GM21576 (cell line): ENCODE data around the gene ITGAV.
"Not testable (repeated sequence)": the region's sequence is repeated elsewhere in the genome, so short reads cannot be mapped to it uniquely, and the experiment has no call there.

Experiments
- ATAC-seq: cut with Tn5 transposase; IDR thresholded peaks from one replicate; pipeline ENCODE4 v1.9.1; 2021; ENCODE audit warnings: mild to moderate bottlenecking, moderate library complexity; ENCODE audit not compliant: unreplicated experiment

The ITGAV gene

DNA sequence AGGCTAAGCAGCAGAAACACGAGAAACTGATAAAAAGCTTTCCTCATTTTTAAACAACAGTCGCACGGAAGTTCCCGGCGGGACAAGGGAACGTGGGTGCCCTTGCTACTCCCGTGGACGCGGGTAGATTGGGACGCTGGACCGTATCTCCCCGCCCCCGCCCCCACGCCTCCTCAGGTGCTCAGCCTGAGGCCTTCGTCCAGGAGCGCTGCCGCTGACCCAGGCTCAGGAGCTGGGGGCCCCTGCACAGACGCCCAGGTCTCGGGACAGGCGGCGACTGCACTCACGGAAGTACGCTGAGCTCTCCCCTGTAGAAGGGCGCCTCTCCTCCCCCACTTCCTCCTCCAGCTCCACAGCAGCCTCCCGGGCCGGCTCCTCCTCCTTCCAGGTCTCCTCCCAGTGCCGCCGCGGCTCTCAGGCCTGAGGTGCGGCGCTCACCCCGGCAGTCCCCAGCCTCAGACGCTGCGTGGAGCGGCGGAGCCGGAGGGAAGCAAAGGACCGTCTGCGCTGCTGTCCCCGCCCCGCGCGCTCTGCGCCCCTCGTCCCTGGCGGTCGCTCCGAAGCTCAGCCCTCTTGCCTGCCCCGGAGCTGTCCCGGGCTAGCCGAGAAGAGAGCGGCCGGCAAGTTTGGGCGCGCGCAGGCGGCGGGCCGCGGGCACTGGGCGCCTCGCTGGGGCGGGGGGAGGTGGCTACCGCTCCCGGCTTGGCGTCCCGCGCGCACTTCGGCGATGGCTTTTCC lies at the start of gene ITGAV:
ITGAV (plus strand) TSS at position 445 of the 738 bp plus-strand sequence; CDS start at position 728, 283 bp downstream.
- ATAC-seq: peak; percentile 94

DNA sequence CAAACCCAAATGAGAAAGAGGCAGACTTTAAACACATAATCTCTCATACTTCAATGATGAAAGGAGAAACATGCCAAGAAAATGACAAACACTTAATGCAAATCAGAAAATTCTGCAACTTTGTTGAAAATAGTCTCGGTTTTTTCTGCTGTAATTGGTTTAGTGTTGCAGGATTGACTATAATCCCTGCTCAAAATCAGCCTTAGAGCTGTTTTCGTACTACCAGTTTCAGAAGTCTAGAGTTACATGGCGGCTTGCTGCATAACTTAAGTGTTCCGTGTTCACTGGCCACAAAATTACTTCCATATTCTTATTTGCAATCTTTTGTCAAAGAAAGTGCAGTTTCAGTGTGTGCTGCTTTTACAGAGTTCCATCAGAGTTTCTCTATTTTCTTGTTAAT lies 48.9 kb upstream of the ITGAV start:
- no peak for ATAC-seq

DNA sequence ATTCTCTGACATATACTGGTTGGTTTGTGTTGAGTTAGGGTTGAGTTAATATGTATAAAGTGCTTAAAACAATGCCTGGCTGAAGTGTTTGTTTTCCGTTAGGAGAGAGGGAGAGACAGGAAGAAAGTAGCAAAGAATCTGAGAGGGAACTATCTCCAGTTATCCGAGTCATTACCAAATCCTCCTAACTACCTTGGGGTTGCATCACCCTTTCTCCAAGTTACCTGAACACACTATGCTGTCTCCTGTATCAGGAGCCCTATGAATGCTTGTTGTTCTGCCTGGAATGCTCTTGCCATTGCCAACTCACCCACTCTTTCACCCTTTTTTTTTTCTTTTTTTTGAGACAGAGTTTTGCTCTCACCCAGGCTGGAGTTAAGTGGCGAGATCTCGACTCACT lies 47.9 kb upstream of the ITGAV start:
- ATAC-seq: no peak

DNA sequence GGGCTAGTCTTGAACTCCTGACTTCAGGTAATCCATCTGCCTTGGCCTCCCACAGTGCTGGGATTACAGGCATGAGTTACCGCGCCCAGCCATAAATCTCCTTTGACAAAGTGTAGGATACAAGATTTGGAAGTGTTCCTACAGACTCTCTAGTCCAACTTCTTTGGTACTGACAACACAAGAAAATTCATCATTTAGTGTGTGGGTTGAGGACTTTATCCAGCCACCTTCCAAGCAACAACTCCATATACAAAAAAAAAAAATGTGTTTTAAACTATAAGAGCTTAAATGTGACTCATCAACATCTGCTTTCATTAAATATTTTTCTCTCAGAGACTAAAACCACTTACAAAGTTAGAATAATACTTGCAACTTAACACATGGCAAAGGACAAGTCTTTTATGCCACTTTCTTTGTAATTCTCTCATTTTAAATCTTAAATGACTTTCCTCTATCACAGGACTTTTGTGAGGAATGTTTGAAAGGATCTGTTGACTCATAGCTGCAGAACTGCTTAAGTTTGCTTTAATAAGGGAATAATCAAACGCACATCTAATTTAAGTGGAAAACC lies 46.2 kb upstream of the ITGAV start:
- no peak for ATAC-seq

DNA sequence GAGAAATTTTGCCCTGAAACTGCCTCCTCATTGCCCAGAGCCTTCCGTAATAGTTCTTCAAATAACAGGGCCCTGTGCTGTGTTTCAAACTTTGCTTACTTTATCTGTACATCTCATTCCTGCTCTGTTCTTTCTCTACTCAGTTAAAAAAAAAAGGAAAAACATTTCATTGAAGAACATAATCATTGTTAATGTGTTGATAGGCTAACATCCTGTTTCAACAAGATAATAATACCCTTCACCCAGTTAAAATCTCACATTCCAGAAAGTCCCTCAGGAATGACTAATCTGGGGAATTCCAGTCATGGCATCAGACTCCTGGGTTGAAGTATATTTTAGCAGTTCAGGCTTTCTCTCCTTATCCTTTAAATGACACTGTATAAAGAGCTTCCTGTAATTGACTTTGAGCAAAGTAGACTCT lies 45.6 kb upstream of the ITGAV start:
- no peak for ATAC-seq

DNA sequence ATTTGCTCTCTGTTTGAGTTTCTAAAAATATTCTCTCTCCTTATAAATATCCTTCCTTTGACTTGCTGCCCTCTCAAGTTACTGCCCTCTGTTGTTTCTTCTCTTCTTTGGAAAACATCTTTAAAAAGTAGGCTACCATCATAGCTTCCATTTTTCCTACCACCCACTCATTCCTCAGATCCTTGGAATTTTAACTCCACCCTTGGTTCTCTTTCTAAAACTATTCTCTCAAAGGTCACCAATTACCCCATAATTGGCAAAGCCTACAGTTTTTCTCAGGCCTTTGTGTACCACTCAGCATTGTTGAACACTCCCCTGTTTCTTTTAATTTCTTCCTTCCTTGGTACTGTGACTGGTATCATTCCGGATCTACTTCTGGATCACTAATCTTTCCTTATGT lies 43.0 kb upstream of the ITGAV start:
- ATAC-seq: no peak

DNA sequence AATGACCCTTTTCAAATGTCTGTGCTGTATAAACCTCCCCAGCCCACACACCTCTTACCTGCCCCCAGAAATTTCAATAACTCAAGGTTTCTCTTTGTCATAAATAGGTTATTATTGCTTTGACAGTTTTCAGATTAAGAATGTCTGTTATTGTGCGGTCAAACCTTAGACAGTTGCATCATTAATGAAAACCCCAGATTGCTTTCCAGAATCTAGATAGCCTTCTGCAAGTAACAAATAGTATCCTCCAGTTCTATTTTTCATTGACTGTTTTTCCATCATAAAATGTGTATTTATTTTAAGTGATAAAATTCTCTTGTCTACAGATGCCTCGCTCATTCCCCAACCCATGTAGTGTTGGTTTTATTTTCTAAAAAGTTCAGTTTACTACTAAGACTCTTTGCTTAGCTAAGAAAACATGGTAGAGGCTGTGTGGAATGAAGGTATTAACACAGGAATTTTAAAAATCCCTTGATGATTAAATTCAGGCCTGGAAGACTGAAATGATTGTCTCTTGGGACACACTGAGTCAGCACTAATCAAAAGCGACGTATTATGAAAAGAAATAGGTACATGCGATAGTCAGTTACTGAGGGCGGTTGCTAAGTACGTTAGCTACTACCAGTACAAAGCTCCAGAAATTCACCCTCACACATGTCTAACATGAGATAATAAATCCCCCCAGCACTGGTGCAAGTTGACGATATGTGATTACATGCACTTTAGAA lies 38.4 kb upstream of the ITGAV start:
- no peak for ATAC-seq

DNA sequence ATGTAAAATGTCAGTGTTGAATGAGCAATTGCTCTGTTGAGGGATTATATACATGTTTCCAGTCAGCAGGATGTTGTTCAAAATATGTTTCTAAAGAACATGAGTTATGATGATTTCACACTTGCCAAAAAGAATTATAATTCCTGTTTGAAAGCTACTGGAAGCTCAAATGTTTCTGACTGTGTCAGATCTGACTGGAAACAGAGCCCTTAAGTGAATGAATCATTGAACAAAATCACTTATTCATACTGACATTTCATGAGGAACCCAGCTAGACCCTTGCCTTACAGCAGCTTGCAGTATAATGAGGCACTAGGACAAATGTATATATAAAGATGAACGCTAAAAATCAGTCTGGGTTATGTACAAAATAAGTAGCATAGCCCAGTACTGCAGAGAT lies 35.4 kb upstream of the ITGAV start:
- no peak for ATAC-seq

DNA sequence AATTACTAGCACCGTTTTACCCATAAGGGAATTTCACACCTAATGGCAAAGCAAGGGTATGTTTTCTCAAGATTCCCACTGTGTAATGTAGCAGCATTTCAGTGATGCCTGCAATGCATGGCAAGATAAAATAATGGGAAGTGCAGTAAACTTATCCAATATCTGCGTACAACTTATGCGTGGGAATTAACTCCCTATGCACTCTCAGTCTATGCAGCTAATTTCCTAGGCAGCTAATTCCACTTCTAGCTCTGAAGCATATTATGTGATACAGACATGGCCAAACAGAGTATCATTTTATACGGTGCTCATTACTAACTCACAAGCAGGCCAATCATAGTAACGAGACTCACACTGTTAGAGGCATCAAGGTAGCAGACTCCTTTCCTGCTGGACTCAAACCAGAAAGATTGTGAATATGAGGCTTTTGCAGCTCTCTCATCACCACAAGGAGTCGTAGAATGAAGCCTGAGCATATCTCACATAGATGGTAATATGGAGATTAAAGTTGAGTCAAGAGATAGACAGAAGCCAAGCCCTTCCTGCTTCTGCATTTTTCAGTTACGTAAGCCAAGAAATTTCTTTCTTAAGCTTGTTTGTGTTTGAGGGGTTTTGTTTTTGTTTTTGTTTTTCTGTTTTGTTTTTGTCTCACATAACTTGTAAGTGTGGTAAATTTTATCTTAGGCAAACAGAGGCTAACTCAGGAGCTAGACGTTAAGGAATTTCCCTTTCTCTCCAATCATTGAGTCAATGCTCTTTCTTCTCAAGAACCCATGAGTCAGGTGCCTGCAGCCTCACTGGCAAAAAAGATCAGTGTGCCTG lies 34.8 kb upstream of the ITGAV start:
- ATAC-seq: no peak

DNA sequence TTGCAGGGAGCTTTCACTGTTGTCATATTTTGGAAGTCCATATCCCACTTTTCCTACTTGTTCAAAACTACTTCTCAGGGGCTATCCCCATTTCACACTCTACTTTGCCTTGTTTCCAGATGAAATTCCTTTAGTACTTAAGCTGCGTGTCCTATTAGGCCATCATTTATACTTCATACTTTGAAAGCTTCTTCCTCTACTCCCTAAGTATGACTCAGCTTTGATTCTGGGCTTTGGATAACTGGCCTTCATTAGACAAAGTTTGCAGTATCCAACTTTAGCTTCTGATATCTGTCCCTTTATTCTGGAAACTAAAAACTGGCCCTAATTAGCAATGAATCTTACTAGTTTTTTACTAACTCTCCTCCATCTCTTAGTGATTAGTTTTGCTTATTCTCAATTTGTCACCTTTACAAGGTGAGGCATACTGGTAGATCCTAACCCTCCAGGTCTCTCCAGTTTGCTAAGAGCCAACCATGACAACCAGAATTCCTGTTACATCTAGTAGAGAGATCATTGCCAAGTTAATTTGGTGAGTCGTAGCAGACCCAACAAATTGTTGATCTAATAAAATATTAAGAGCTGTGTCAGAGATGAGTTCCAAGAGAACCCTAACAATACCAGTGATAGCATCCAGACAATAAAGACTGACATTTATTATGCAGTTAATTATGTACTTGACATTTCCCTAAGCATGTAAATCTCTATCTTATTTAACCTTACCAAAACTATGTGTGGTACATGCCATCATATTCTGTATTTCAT lies 31.2 kb upstream of the ITGAV start:
- ATAC-seq: no peak

DNA sequence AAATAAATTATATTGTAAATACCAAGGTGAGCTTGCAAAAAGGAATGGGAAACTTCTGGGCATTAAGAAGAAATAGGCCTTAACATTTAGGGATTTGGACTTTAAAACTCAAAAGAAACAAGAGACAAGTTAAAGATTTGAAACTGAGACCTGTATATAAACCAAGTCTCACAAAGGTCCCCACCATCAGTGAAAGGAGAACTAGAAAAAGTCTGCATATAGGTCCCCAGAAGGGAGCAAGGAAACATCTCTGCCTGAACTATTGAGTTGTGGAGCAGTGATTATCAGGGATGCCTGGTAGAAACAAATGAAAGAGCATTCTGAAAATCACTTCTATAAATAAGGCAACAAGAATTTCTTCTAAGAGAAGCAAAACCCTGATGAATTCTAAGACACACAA lies 30.5 kb upstream of the ITGAV start:
- ATAC-seq: peak; percentile 60

DNA sequence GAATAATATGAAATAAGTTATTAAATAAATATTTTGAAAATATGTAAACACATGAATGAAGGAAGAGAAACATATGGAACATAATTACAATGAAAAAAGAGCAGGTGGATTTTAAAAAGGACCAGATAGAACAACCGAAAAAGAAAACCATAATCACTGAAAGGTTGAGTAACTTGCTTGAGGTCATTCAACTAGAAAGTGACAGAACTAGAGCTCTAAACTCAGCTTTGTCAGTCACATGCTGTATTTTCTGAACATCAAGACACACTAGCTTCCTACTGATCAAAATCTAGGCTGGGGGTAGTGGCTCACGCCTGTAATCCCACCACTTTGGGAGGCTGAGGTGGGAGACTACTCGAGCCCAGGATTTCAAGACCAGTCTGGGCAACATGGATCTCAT lies 30.0 kb upstream of the ITGAV start:
- ATAC-seq: peak; percentile 91

DNA sequence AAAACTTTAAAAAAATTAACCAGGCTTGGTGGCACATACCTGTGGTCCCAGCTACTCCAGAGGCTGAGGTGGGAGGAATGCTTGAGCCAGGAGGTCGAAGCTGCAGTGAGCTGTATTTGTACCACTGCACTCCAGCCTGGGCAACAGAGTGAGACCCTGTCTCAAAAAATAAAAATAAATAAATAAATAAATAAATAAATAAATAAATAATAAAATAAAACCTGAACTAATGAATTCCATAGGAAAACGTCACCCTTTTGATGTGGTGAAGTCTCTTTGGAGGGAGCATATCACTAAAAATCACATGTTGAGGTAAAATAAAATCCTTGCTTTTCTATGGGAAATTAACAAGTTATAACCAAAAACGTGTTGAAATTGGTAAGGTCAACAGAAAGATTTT lies 29.6 kb upstream of the ITGAV start:
- no peak for ATAC-seq

DNA sequence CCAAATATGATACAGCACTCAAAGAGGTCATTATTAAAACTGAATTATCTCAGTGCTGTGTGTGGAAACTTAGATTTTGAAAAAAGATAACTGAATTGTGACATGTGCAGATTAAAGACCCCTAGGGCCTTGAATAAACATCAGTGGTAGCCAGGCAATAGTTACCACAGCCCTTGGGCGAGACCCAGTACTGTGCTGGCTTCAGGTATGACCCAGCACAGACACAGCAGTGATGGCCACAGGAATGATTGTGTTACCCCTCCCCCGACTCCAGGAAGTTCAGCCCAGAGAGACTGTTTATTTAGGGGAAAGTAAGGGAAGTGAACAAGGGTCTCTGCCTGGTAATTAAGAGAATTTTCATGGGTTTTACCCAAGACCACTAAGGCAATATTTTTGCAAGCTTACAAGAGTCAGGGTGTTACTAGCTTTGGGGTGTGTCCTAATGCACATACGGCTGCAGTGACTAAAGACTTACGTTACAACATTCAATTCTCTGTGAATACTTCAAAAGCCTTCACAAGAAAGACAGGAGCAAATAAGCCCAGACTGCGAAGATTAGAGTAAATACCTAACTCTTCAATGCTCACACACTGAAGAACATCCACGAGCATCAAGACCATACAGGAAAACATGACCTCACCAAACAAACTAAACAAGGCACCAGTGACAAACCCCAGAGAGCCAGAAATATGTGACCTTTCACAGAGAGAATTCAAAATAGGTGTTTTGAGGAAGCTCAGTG lies 28.2 kb upstream of the ITGAV start:
- ATAC-seq: no peak

DNA sequence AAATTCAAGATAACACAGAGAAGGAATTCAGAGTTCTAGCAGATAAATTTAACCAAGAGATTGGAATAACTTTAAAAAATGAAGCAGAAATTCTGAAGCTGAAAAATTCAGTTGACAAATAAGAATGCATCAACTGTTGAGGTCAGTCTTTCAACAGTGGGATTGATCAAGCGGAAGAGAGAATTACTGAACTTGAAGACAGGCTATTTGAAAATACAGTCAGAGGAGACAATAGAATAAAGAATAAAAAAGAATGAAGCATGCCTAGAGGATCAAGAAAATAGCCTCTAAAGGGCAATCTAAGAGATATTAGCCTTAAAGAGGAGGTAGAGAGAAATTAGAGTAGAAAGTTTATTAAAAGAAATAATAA lies 27.7 kb upstream of the ITGAV start:
- ATAC-seq: no peak

DNA sequence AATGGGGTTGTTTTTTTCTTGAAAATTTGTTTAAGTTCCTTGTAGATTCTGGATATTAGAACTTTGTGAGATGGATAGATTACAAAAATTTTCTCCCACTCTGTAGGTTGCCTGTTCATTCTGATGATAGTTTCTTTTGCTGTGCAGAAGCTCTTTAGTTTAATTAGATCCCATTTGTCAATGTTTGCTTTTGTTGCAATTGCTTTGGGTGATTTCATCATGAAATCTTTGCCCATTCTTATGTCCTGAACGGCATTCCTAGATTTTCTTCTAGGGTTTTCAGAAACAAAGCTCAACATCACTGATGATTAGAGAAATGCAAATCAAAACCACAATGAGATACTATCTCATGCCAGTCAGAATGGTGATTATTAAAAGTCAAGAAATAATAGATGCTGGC lies 21.3 kb upstream of the ITGAV start:
- ATAC-seq: not testable (repeated sequence)

DNA sequence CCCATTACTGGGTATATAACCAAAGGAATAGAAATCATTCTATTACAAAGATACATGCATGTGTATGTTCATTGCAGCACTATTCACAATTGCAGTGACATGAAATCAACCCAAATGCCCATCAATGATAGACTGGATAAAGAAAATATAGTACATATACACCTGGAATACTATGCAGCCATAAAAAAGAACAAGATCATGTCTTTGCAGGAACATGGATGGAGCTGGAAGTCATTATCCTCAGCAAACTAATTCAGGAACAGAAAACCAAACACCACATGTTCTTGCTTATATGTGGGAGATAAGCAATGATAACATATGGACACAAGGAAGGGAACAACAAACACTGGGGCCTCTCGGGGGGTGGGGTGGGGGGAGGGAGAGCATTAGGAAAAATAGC lies 20.7 kb upstream of the ITGAV start:
- ATAC-seq: not testable (repeated sequence)

DNA sequence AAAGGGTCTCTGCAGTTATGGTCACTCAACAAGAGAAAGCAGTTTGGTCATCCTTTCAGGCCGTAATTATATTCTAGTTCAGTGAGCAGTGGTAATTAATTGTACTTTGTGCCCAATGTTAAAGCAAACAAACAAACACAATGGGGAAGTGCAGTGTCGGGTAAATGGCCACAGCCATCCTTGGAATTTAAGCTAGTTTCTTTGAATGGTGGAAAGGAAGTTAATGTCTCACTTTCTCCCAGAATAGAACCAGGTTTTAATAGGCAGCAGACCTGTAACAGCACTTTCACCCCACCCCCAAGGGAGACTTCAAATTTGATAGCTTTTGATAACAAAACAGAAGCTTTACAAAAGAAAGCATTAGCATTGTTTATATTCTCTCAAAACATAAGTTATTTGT lies 20.0 kb upstream of the ITGAV start:
- ATAC-seq: no peak

DNA sequence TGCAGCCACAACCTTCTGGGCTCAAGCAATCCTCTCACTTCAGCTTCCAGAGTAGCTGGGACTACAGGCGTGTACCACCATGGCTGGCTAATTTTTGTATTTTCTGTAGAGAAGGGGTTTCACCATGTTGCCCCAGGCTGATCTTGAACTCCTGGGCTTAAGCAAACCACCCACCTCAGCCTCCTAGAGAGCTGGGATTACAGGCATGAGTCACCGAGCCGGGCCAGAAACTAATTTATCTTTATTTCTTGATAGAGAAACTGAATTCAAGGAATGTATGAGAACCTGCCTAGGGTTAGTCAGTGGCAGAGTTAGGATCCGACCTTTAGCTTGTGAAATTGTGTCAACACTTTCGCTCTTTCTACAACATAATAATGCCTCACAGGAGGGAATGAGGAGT lies 19.3 kb upstream of the ITGAV start:
- ATAC-seq: no peak

DNA sequence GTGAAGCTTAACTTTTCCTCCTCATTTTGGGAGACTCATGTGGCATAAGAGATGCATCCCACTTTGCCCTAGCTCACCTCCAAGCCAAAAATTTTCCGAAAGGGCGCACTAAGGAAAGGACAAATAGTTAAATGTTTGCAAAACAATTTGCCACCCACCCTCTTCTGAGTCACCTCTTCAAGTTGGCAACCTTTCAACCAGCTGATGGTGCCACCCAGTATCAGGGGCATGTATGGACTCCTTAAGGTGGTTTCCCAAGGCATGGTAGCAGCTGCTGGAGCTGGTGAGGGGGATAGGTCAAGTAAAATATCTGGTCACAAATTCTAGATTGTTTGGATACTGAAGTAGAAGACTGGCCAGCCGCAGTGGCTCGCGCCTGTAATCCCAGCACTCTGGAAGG lies 17.2 kb upstream of the ITGAV start:
- ATAC-seq: no peak
